MCF 10A (cell line): Measurements from ENCODE around the gene SUMO2. TPM values are rescaled to one million over a fixed set of nuclear protein-coding genes. Genes with fewer than 3 reads are reported as not detected.

Experiments
- BruUV-seq: library from RNA; stranded (reverse); fragments of 400-500 nt; replicated peaks from 2 replicates; lab custom pipeline; 2021; lab: Mats Ljungman, UMichigan
- CTCF ChIA-PET: fragments of 300-600 bp; sonication (Branson Sonifier 250); formaldehyde crosslinking; extraction: SDS; loops from one replicate; lab custom pipeline; 2021; ENCODE audit warnings: antibody characterized with exemption, inconsistent platforms; lab: Yijun Ruan, JAX
- POLR2A ChIA-PET: fragments of 300-600, 350-650 bp; sonication (Branson Sonifier 250); formaldehyde crosslinking; extraction: SDS; loops from one replicate; lab custom pipeline; 2020; ENCODE audit warnings: antibody characterized with exemption, inconsistent platforms; lab: Yijun Ruan, JAX
- DNase-seq: peaks from one replicate; pipeline ENCODE4 v3.0.0-alpha.2; 2018; ENCODE audit not compliant: unreplicated experiment
- H3K27ac Mint-ChIP-seq: one replicate; pipeline ENCODE4 v1.8.0; 2022; ENCODE audit warnings: mild to moderate bottlenecking, low read depth, mixed read lengths; ENCODE audit not compliant: unreplicated experiment
- H3K27me3 Mint-ChIP-seq: one replicate; pipeline ENCODE4 v1.8.0; 2022; ENCODE audit warnings: mixed read lengths; ENCODE audit not compliant: insufficient read depth, unreplicated experiment
- H3K36me3 Mint-ChIP-seq: one replicate; pipeline ENCODE4 v1.8.0; 2022; ENCODE audit warnings: mild to moderate bottlenecking, moderate library complexity, mixed read lengths; ENCODE audit not compliant: insufficient read depth, unreplicated experiment
- H3K4me1 Mint-ChIP-seq: one replicate; pipeline ENCODE4 v1.8.0; 2022; ENCODE audit warnings: mixed read lengths; ENCODE audit not compliant: insufficient read depth, unreplicated experiment
- H3K4me3 Mint-ChIP-seq: one replicate; pipeline ENCODE4 v1.8.0; 2022; ENCODE audit warnings: mild to moderate bottlenecking, moderate library complexity, mixed read lengths; ENCODE audit not compliant: unreplicated experiment
- H3K9me3 Mint-ChIP-seq: one replicate; pipeline ENCODE4 v1.8.0; 2022; ENCODE audit warnings: mixed read lengths; ENCODE audit not compliant: unreplicated experiment
- intact Hi-C: fragments of 100-400 bp; cut with micrococcal nuclease; formaldehyde crosslinking; loops from 2 replicates; pipeline ENCODE4 v1.14.1; 2022
- total RNA-seq: library from RNA; stranded (reverse); gene quantifications from 2 replicates; pipeline ENCODE4 v1.2.3, GENCODE V29; 2022
- TF ChIP-seq, protein P1 (sequence below): fragments of 200-600 bp; IDR thresholded peaks from one replicate; pipeline ENCODE4 v1.8.0; 2022; ENCODE audit warnings: antibody characterized with exemption, mild to moderate bottlenecking; ENCODE audit not compliant: unreplicated experiment

The SUMO2 gene
- total RNA-seq, 1 experiment from 2014 or later, result 186 TPM

GRCh38 chr17:75183999-75184884, 1.5 kb upstream of the SUMO2 start:
- H3K27me3 Mint-ChIP-seq, result no peaks in the 10 kb centered on the region
- intact Hi-C loops, result no loop called here
- H3K9me3 Mint-ChIP-seq, result peaks cover 6% of the 10 kb centered on the region
- ChIA-PET CTCF (interaction anchor here (1.8 to 2.2 kb wide), 2 partner anchors 12 to 70 kb away, joined by 4 to 7 read pairs; no protein-coding TSS in a partner anchor), POLR2A (interaction anchor here (0.6 to 2.6 kb wide), 9 partner anchors 17 to 192 kb away, joined by 3 to 19 read pairs (median 6); partner anchors contain the start of genes JPT1 and NUP85)
- peaks cover 24% of the 10 kb centered on the region for H3K4me1 Mint-ChIP-seq
- no TSS peak for BruUV-seq
- peak overlapping the region; percentile 77 for H3K27ac Mint-ChIP-seq
- TF ChIP-seq, protein P1, sequence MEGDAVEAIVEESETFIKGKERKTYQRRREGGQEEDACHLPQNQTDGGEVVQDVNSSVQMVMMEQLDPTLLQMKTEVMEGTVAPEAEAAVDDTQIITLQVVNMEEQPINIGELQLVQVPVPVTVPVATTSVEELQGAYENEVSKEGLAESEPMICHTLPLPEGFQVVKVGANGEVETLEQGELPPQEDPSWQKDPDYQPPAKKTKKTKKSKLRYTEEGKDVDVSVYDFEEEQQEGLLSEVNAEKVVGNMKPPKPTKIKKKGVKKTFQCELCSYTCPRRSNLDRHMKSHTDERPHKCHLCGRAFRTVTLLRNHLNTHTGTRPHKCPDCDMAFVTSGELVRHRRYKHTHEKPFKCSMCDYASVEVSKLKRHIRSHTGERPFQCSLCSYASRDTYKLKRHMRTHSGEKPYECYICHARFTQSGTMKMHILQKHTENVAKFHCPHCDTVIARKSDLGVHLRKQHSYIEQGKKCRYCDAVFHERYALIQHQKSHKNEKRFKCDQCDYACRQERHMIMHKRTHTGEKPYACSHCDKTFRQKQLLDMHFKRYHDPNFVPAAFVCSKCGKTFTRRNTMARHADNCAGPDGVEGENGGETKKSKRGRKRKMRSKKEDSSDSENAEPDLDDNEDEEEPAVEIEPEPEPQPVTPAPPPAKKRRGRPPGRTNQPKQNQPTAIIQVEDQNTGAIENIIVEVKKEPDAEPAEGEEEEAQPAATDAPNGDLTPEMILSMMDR, result no peak
- peaks cover 27% of the 10 kb centered on the region for H3K36me3 Mint-ChIP-seq
- peak overlapping the region; percentile 80 for H3K4me3 Mint-ChIP-seq
- DNase-seq, result no peak

GRCh38 chr17:75182319-75182568, 515 bp downstream of the SUMO2 start:
- CTCF ChIA-PET, result interaction anchor here (2.2 kb wide), 1 partner anchor 68 kb away, joined by 7 read pairs; no protein-coding TSS in a partner anchor
- POLR2A ChIA-PET, result interaction anchor here (1.2 to 1.3 kb wide), 2 partner anchors 9 to 58 kb away, joined by 3 to 10 read pairs; no protein-coding TSS in a partner anchor
- Mint-ChIP-seq H3K4me1 (peaks cover 20% of the 10 kb centered on the region), H3K9me3 (peaks cover 6% of the 10 kb centered on the region), H3K4me3 (peak overlapping the region; percentile 80), H3K36me3 (peaks cover 47% of the 10 kb centered on the region), H3K27ac (peak overlapping the region; percentile 77), H3K27me3 (no peaks in the 10 kb centered on the region)
- no peak for DNase-seq
- TF ChIP-seq, protein P1, result no peak
- BruUV-seq, result no TSS peak
- intact Hi-C loops, result no loop called here

GRCh38 chr17:75181608-75182318, 996 bp downstream of the SUMO2 start:
- BruUV-seq, result TSS peak; percentile 34
- peak overlapping the region; percentile 77 for H3K27ac Mint-ChIP-seq
- peaks cover 20% of the 10 kb centered on the region for H3K4me1 Mint-ChIP-seq

More at GRCh38 chr17:75181608-75182318, 996 bp downstream of the SUMO2 start:
- peak; percentile 25 for DNase-seq
- peaks cover 6% of the 10 kb centered on the region for H3K9me3 Mint-ChIP-seq
- TF ChIP-seq, protein P1, result no peak
- ChIA-PET CTCF (interaction anchor here (0.9 to 1.4 kb wide), 2 partner anchors 65 to 67 kb away, joined by 4 to 6 read pairs; no protein-coding TSS in a partner anchor), POLR2A (interaction anchor here (0.6 to 2.4 kb wide), 20 partner anchors 9 to 267 kb away, joined by 3 to 19 read pairs (median 5); partner anchors contain the start of genes ARMC7, JPT1, KCTD2 and NUP85)
- H3K27me3 Mint-ChIP-seq, result no peaks in the 10 kb centered on the region
- peaks cover 52% of the 10 kb centered on the region for H3K36me3 Mint-ChIP-seq
- intact Hi-C loops, result no loop called here
- H3K4me3 Mint-ChIP-seq, result peak overlapping the region; percentile 80
